ENCODE data around the gene ZNF2.

Gene ZNF2

GRCh38 chr2:95207111-95207961 lies 41.7 kb downstream of the ZNF2 start, which contains the start of gene ZNF892:
TSS of gene ZNF892 (plus strand) at chr2:95207521. CDS start at chr2:95207816, 295 bp downstream.
- FAIRE-seq, result peak; percentile 43

GRCh38 chr2:95208106-95208505 lies 42.5 kb downstream of the ZNF2 start:
- FAIRE-seq, result no peak

- FAIRE-seq, result no peak
Measured at GRCh38 chr2:95215018-95215612, 49.5 kb downstream of the ZNF2 start.

- no peak for FAIRE-seq
Measured at GRCh38 chr2:95220449-95220848, 54.8 kb downstream of the ZNF2 start.

GRCh38 chr2:95225658-95226057 lies 60.0 kb downstream of the ZNF2 start:
- no peak for FAIRE-seq

GRCh38 chr2:95231723-95232122 lies 66.1 kb downstream of the ZNF2 start:
- FAIRE-seq, result no peak

- no peak for FAIRE-seq
Measured at GRCh38 chr2:95232232-95232631, 66.6 kb downstream of the ZNF2 start.

All from TTC549 (cell line).